ENCODE measurements around the gene PSMA7. TPM values are rescaled to one million over a fixed set of nuclear protein-coding genes. Genes with fewer than 3 reads are reported as not detected.

The PSMA7 gene
- total RNA-seq, 1 donor from 2014 or later = 321 TPM

- intact Hi-C loops (cut with micrococcal nuclease) = no loop called here
Measured at GRCh38 chr20:62172666-62173065, 29.5 kb upstream of the PSMA7 start.

GRCh38 chr20:62171245-62171644 lies 28.1 kb upstream of the PSMA7 start:
- intact Hi-C loops (cut with micrococcal nuclease) = no loop called here

- intact Hi-C loops (cut with micrococcal nuclease) = no loop called here
Measured at GRCh38 chr20:62170536-62170935, 27.3 kb upstream of the PSMA7 start.

GRCh38 chr20:62168890-62169435 lies 25.8 kb upstream of the PSMA7 start:
- intact Hi-C loops (cut with micrococcal nuclease) = no loop called here

GRCh38 chr20:62168061-62168460 lies 24.9 kb upstream of the PSMA7 start:
- intact Hi-C loops (cut with micrococcal nuclease) = no loop called here

- intact Hi-C loops (cut with micrococcal nuclease) = no loop called here
Measured at GRCh38 chr20:62167474-62167873, 24.3 kb upstream of the PSMA7 start.

- intact Hi-C loops (cut with micrococcal nuclease) = no loop called here
Measured at GRCh38 chr20:62165762-62166399, 22.7 kb upstream of the PSMA7 start.

GRCh38 chr20:62164879-62165761 lies 21.9 kb upstream of the PSMA7 start:
- intact Hi-C loops (cut with micrococcal nuclease) = no loop called here

- intact Hi-C loops (cut with micrococcal nuclease) = no loop called here
Measured at GRCh38 chr20:62163986-62164762, 21.0 kb upstream of the PSMA7 start.

- intact Hi-C loops (cut with micrococcal nuclease) = no loop called here
Measured at GRCh38 chr20:62163485-62163865, 20.3 kb upstream of the PSMA7 start.

- intact Hi-C loops (cut with micrococcal nuclease) = no loop called here
Measured at GRCh38 chr20:62162765-62163484, 19.7 kb upstream of the PSMA7 start.

GRCh38 chr20:62161347-62161746 lies 18.2 kb upstream of the PSMA7 start:
- intact Hi-C loops (cut with micrococcal nuclease) = no loop called here

- intact Hi-C loops (cut with micrococcal nuclease) = no loop called here
Measured at GRCh38 chr20:62160876-62161275, 17.7 kb upstream of the PSMA7 start.

GRCh38 chr20:62160253-62160652 lies 17.1 kb upstream of the PSMA7 start:
- intact Hi-C loops (cut with micrococcal nuclease) = no loop called here

- intact Hi-C loops (cut with micrococcal nuclease) = no loop called here
Measured at GRCh38 chr20:62159839-62160238, 16.6 kb upstream of the PSMA7 start.

- intact Hi-C loops (cut with micrococcal nuclease) = no loop called here
Measured at GRCh38 chr20:62159052-62159451, 15.9 kb upstream of the PSMA7 start.

- intact Hi-C loops (cut with micrococcal nuclease) = no loop called here
Measured at GRCh38 chr20:62158541-62158940, 15.3 kb upstream of the PSMA7 start.

- intact Hi-C loops (cut with micrococcal nuclease) = no loop called here
Measured at GRCh38 chr20:62158088-62158400, 14.8 kb upstream of the PSMA7 start.

- intact Hi-C loops (cut with micrococcal nuclease) = loop anchor here (2.0 kb wide), 1 partner anchor 147 kb away; no protein-coding TSS in a partner anchor
Measured at GRCh38 chr20:62157387-62158087, 14.3 kb upstream of the PSMA7 start.

GRCh38 chr20:62156592-62157386 lies 13.6 kb upstream of the PSMA7 start:
- intact Hi-C loops (cut with micrococcal nuclease) = loop anchor here (2.0 kb wide), 1 partner anchor 146 kb away; no protein-coding TSS in a partner anchor

All from T-helper 2 cell treated with Interferon-gamma antibody and Interleukin-4, amounts not matched to agents 100 ng/mL and 5 ng/mL, for 36 hours (primary cell).